ENCODE data around the gene NUDT22. TPM values are rescaled to one million over a fixed set of nuclear protein-coding genes. Genes with fewer than 3 reads are reported as not detected.
"Not testable (repeated sequence)": the region's sequence is repeated elsewhere in the genome, so short reads cannot be mapped to it uniquely, and the experiment has no call there.

The NUDT22 gene
- total RNA-seq, 1 donor from 2014 or later, result 91.9 TPM

GRCh38 chr11:64243236-64243854 lies 17.3 kb downstream of the NUDT22 start:
- no peak for TF ChIP-seq CTCF (conservative IDR thresholded peaks at IDR 0.05; ENCODE audit: low read depth, low read length)
- H3K4me3 ChIP-seq (ENCODE audit: low read depth, low read length), result peak overlapping the region; percentile 96
- DNase-seq (ENCODE audit: low read depth), result no peak

DNA sequence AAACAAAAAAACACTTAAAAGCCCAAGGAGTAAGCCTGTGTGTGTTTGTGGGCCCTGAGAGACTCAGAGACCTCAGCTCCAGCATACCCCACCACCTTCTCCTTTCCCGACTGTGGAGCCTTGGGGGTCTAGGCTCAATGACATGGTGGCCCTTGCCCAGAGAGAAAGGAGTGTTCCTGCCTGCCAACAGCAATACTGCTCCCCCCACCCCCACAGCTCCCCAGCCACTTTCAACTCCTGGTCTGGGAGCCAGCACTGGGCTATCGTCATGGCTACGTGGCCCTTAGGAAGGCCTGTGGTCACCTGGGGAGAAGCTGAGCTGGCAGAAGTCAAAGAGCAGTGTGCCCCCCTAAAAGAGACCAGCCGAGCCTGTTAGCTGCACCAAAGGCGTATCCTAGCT lies 18.0 kb downstream of the NUDT22 start:
- no peak for DNase-seq (ENCODE audit: low read depth)
- TF ChIP-seq CTCF (conservative IDR thresholded peaks at IDR 0.05; ENCODE audit: low read depth, low read length), result no peak
- H3K4me3 ChIP-seq (ENCODE audit: low read depth, low read length), result peak overlapping the region; percentile 3

DNA sequence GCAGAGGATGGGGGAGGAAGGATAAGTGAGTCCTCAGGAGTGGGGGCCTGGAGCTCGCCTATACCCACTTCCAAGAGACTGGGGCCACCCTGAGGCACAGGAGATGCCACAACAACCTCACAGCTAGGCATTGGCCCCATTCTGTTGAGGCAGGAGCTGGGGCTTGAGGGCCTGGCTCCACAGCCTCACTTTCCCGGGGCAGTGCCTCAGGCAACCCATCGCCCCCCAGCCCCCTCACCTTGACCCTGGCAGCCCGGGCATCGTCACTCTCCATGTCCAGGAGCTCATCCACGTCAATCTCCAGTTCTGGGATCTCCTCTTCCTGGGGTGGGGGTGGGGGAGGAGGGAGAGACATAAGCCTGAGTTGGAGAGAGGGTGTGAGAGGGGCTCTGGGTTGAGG lies 18.9 kb downstream of the NUDT22 start:
- H3K4me3 ChIP-seq (ENCODE audit: low read depth, low read length), result peak overlapping the region; percentile 95
- no peak for DNase-seq (ENCODE audit: low read depth)
- TF ChIP-seq CTCF (conservative IDR thresholded peaks at IDR 0.05; ENCODE audit: low read depth, low read length), result no peak

GRCh38 chr11:64245401-64245796 lies 19.3 kb downstream of the NUDT22 start:
- DNase-seq (ENCODE audit: low read depth), result no peak
- peak overlapping the region; percentile 95 for H3K4me3 ChIP-seq (ENCODE audit: low read depth, low read length)
- no peak for TF ChIP-seq CTCF (conservative IDR thresholded peaks at IDR 0.05; ENCODE audit: low read depth, low read length)

DNA sequence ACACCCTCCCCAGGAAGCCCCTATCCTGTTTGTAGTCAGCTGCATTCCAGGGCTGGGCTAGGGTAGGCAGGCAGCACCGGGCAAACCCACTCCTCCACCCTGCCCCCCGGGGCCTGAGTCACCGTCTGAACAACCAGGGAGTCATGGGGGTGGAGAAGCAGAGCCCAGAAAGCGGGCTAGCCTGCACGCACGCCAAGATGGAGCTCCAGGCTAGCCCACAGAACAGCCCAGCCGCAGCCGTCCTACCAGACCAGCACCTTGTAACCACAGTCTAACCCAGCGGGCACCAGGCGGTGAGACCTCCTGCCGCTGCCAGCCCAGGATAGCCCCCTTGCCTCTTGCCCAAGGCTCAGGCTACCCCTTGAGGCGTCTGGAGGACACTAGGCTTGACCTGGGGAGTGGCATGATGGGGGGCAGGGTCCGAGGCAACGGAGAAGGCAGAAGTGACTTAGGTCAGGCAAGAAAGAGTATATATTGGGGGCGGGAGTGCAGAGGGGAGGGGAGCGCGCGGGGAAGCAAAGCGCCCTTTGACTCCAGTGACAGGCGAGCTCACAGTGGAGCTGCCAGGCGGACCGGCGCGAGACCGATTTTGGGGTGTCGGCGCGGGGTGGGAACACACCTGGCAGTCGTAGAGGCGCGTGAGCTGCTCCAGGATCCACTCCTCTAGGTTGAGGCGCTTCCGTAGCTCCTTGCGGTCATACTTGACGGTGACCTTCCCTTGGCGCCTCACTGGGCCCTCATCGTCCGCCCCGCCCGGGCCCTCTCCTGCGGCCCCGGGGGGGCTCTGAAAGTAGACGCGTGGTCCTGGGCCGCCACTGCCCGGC lies 19.9 kb downstream of the NUDT22 start:
- no peak for DNase-seq (ENCODE audit: low read depth)
- TF ChIP-seq CTCF (conservative IDR thresholded peaks at IDR 0.05; ENCODE audit: low read depth, low read length), result no peak

DNA sequence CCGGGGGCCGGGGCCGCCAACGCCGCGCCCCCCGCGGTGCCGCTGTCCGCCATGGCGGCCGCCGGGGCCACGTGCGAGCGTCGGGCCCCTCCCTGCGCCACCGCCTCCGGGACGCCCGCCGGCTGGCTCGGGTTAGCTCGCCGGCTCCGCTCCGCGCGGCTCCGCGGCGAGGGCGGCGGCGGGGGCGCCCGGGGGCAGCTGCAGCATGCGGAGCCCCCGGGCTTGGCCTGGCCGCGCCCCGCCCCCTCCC lies 20.5 kb downstream of the NUDT22 start:
- peak overlapping the region; percentile 95 for H3K4me3 ChIP-seq (ENCODE audit: low read depth, low read length)
- DNase-seq (ENCODE audit: low read depth), result not testable (repeated sequence)

More for the DNA sequence above, 19.9 kb downstream of the NUDT22 start:
- peak overlapping the region; percentile 95 for H3K4me3 ChIP-seq (ENCODE audit: low read depth, low read length)

DNA sequence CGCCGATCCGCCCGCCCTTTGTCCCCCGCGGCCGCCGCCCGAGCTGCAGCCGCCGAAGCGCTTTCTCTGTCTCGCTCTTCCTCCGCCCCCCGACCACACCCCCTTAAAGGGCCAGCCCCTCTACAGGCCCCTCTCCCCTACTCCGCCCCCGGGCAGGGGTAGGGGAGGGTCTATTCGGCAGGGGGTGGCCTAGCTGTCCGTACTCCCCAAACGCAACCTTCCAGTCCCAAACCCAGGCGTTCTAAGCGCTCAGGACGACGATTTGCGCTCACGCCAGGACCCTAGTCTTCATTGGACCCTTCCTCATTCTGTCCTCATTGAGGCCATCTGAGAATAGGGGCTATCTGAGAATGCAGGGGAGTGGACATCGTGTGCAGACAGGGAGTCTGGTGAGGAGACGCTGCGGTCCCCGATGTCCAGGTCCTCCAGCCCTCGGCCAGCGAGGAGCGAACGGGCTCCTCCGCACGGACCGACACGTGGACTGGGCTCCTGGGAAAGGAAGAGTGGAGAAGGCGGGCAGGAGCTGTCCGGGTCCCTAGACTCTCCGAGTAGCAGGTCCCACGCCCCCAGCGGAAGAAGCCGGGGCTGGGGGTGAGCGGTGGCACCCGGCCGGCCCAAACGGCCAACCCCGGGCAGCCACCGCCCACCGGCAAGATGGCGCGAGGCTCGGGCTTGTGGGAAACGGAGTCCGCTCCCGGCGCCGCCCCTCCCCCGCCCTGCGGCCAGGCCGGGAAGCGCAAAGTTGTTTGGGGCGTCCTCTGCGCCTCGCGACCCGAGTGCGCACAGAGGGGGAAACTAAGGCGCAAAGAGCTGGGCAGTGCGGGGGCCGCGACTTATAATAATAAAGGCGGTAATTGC lies 21.0 kb downstream of the NUDT22 start, which contains the start of gene PPP1R14B:
Gene PPP1R14B (minus strand): TSS at position 73 of the 858 bp plus-strand sequence. CDS start 270 bp downstream, outside the sequence.
- H3K4me3 ChIP-seq (ENCODE audit: low read depth, low read length), result peak within 1 kb of the TSS; percentile 95
- no peak for DNase-seq (ENCODE audit: low read depth)
- TF ChIP-seq CTCF (conservative IDR thresholded peaks at IDR 0.05; ENCODE audit: low read depth, low read length), result no peak

Measured in epithelial cell of proximal tubule (primary cell).